SK-N-MC (cell line): ENCODE measurements around the gene FAM131A.

ENCODE experiments used
- EZH2 ChIP-seq: fragments of 200-600 bp; sonication (generic); IDR thresholded peaks from one replicate; pipeline ENCODE4 v1.6.1; 2017; ENCODE audit warnings: antibody characterized with exemption
- POLR2AphosphoS5 ChIP-seq: IDR thresholded peaks from 2 replicates; pipeline ENCODE4 v1.6.1; 2012; ENCODE audit warnings: mild to moderate bottlenecking, low read depth, low read length, borderline replicate concordance

- no peak for TF ChIP-seq EZH2
- no peak; the same call in 1 of the 2 replicates for TF ChIP-seq POLR2AphosphoS5
These were observed 24.1 kb downstream of the FAM131A start, which contains the start of the genes CLCN2 and POLR2H for GRCh38 chr3:184361532-184361931.
